Chondrocyte (in vitro differentiated cells): ENCODE data around the gene C6orf163. TPM values are rescaled to one million over a fixed set of nuclear protein-coding genes. Genes with fewer than 3 reads are reported as not detected.

ENCODE experiments used
- DNase-seq: peaks from one replicate; pipeline ENCODE4 v3.0.0; 2021; ENCODE audit warnings: mixed read lengths, low spot score
- H3K27ac Mint-ChIP-seq: one replicate; pipeline ENCODE4 v1.8.0; 2021; ENCODE audit warnings: mild to moderate bottlenecking, moderate library complexity, mixed read lengths; ENCODE audit not compliant: unreplicated experiment
- H3K27me3 Mint-ChIP-seq: 2 replicates; pipeline ENCODE4 v1.8.0; 2021; ENCODE audit warnings: low read depth, mixed read lengths
- H3K36me3 Mint-ChIP-seq: 2 replicates; pipeline ENCODE4 v1.8.0; 2021; ENCODE audit warnings: low read depth, mixed read lengths
- H3K4me1 Mint-ChIP-seq: 2 replicates; pipeline ENCODE4 v1.8.0; 2021; ENCODE audit warnings: low read depth, mild to moderate bottlenecking, mixed read lengths
- H3K4me3 Mint-ChIP-seq: one replicate; pipeline ENCODE4 v1.8.0; 2021; ENCODE audit warnings: mild to moderate bottlenecking, moderate library complexity, mixed read lengths; ENCODE audit not compliant: unreplicated experiment
- H3K9me3 Mint-ChIP-seq: 2 replicates; pipeline ENCODE4 v1.8.0; 2021; ENCODE audit warnings: low read depth, mixed read lengths
- CTCF ChIP-seq: fragments of 200-600 bp; sonication (generic); IDR thresholded peaks from 2 replicates; pipeline ENCODE4 v1.5.0; 2021; ENCODE audit warnings: antibody characterized with exemption, mild to moderate bottlenecking, moderate library complexity
- total RNA-seq: library from RNA; stranded (reverse); gene quantifications from 3 replicates; pipeline ENCODE4 v1.2.1, GENCODE V29; 2021

The C6orf163 gene
- total RNA-seq, 1 donor from 2014 or later = 1.2 TPM

- H3K9me3 Mint-ChIP-seq = no peaks in the 10 kb centered on the region
- DNase-seq = no peak
- H3K36me3 Mint-ChIP-seq = peaks cover 2% of the 10 kb centered on the region
- H3K27me3 Mint-ChIP-seq = no peaks in the 10 kb centered on the region
- TF ChIP-seq CTCF = no peak
- H3K4me3 Mint-ChIP-seq = no peak overlapping the region
- peaks cover 20% of the 10 kb centered on the region for H3K4me1 Mint-ChIP-seq
- no peak overlapping the region for H3K27ac Mint-ChIP-seq
Measured at GRCh38 chr6:87333591-87334181, 10.9 kb upstream of the C6orf163 start.

DNA sequence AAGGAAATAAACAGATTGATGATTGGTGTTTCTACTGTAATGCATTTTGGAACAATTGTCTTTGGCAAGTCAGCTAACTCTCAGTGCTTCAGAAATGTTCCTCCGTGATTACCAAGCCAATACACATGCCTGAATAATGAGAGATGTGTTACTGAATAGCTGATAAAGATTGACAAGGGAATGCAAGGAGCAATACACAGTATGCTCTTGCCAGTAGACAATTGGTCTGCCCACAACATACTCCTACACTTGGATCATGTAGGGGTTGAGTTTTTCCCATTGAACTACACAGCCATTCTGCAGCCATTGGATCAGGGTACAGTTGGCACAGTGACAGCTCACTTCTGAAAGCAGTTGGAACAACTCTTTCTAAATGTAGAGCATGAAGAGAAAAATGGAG, 9.9 kb upstream of the C6orf163 start:
- DNase-seq = no peak
- H3K9me3 Mint-ChIP-seq = no peaks in the 10 kb centered on the region
- H3K36me3 Mint-ChIP-seq = peaks cover 2% of the 10 kb centered on the region
- H3K27me3 Mint-ChIP-seq = no peaks in the 10 kb centered on the region
- H3K4me3 Mint-ChIP-seq = no peak overlapping the region
- no peak for TF ChIP-seq CTCF
- peaks cover 22% of the 10 kb centered on the region for H3K4me1 Mint-ChIP-seq
- H3K27ac Mint-ChIP-seq = no peak overlapping the region

- H3K4me1 Mint-ChIP-seq = peaks cover 29% of the 10 kb centered on the region
- H3K4me3 Mint-ChIP-seq = no peak overlapping the region
- DNase-seq = no peak
- no peaks in the 10 kb centered on the region for H3K27me3 Mint-ChIP-seq
- no peak for TF ChIP-seq CTCF
- H3K27ac Mint-ChIP-seq = no peak overlapping the region
- H3K9me3 Mint-ChIP-seq = no peaks in the 10 kb centered on the region
- peaks cover 2% of the 10 kb centered on the region for H3K36me3 Mint-ChIP-seq
Measured at GRCh38 chr6:87336367-87336766, 8.2 kb upstream of the C6orf163 start.

GRCh38 chr6:87340230-87340629, 4.4 kb upstream of the C6orf163 start:
- no peak for TF ChIP-seq CTCF
- no peak for DNase-seq
- H3K27ac Mint-ChIP-seq = no peak overlapping the region
- H3K27me3 Mint-ChIP-seq = no peaks in the 10 kb centered on the region
- peaks cover 2% of the 10 kb centered on the region for H3K36me3 Mint-ChIP-seq
- peaks cover 15% of the 10 kb centered on the region for H3K4me1 Mint-ChIP-seq
- no peak overlapping the region for H3K4me3 Mint-ChIP-seq
- H3K9me3 Mint-ChIP-seq = no peaks in the 10 kb centered on the region

DNA sequence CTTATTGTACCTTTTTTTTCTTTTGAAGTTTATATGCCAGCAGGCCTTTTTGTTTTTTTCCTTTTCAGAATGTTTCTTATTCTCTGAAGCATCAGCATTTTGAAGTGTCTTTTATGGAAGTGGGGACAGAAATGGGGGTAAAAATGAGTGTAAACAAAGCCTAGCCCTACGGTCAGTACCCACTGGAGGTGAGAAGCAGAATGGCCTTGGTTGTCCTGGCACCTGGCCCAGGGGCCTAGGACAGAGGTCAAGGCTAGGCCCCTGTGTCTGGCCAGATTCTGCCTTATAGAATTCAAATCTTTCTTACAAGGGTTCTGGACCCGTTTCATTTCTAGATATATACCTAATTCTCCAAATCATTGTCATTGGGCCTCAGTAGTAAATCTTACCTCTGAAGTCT, 3.5 kb upstream of the C6orf163 start:
- Mint-ChIP-seq H3K4me1 (peaks cover 15% of the 10 kb centered on the region), H3K27me3 (no peaks in the 10 kb centered on the region), H3K27ac (no peak overlapping the region), H3K36me3 (peaks cover 3% of the 10 kb centered on the region), H3K9me3 (no peaks in the 10 kb centered on the region), H3K4me3 (no peak overlapping the region)
- no peak for TF ChIP-seq CTCF
- no peak for DNase-seq
